ENCODE measurements around the gene SLC11A1. TPM values are rescaled to one million over a fixed set of nuclear protein-coding genes. Genes with fewer than 3 reads are reported as not detected.

SLC11A1 gene
- total and polyA plus RNA-seq, 2 experiments from 2014 or later = 0.60 to 0.74 TPM

DNA sequence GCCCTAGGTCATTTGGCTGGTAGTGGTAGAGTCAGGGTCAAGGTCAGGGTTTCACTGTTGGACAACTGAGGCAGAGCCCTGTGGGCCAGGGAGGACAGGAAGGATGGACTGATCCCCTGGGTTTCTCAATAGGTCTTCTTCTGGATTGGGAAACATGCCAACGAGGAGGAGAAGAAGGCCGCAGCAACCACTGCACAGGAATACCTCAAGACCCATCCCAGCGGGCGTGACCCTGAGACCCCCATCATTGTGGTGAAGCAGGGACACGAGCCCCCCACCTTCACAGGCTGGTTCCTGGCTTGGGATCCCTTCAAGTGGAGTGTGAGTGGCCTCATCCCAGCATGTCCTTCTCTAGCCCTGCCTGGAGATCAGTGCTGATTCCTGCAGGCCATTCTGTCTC lies 54.9 kb downstream of the SLC11A1 start:
- peaks cover 12% of the 10 kb centered on the region for H3K4me1 ChIP-seq (ENCODE audit: insufficient read depth)
- peak overlapping the region; percentile 71 for H3K27ac ChIP-seq
- H4K20me1 ChIP-seq (ENCODE audit: insufficient read depth, poor library complexity, severe bottlenecking) = no peaks in the 10 kb centered on the region
- 95% methylated on average over 5 of the region's 5 CpGs for WGBS (ENCODE audit: low lambda C conversion rate, missing lambda C conversion rate)
- no peak overlapping the region for H3K4me2 ChIP-seq
- no peaks in the 10 kb centered on the region for H3K9me2 ChIP-seq (replicated peaks; ENCODE audit: insufficient read depth)
- no peaks in the 10 kb centered on the region for H3K36me3 ChIP-seq (replicated peaks; ENCODE audit: insufficient read depth, low read depth)
- no peak for DNase-seq (ENCODE audit: low spot score)
- H3K4me3 ChIP-seq = no peak overlapping the region
- H2AFZ ChIP-seq = no peak overlapping the region
- TF ChIP-seq EZH2 (IDR thresholded peaks at IDR 0.05; ENCODE audit: borderline replicate concordance) (no peak), EZH2phosphoT487 (IDR thresholded peaks at IDR 0.05; ENCODE audit: low read depth, severe bottlenecking, unreplicated experiment) (no peak)
- no peaks in the 10 kb centered on the region for H3K27me3 ChIP-seq
- H3K79me2 ChIP-seq = no peaks in the 10 kb centered on the region
- no peaks in the 10 kb centered on the region for H3K9me3 ChIP-seq (ENCODE audit: low read depth)

GRCh38 chr2:218437969-218438368 lies 55.9 kb downstream of the SLC11A1 start:
- Histone ChIP-seq H3K9me2 (replicated peaks; ENCODE audit: insufficient read depth) (no peaks in the 10 kb centered on the region), H2AFZ (no peak overlapping the region), H3K4me1 (ENCODE audit: insufficient read depth) (peaks cover 12% of the 10 kb centered on the region), H3K4me2 (no peak overlapping the region), H3K36me3 (replicated peaks; ENCODE audit: insufficient read depth, low read depth) (no peaks in the 10 kb centered on the region), H4K20me1 (ENCODE audit: insufficient read depth, poor library complexity, severe bottlenecking) (no peaks in the 10 kb centered on the region), H3K4me3 (no peak overlapping the region), H3K79me2 (no peaks in the 10 kb centered on the region), H3K27me3 (no peaks in the 10 kb centered on the region), H3K9me3 (ENCODE audit: low read depth) (no peaks in the 10 kb centered on the region), H3K27ac (peak overlapping the region; percentile 71)
- WGBS (ENCODE audit: low lambda C conversion rate, missing lambda C conversion rate) = 96% methylated on average over 1 of the region's 1 CpG
- TF ChIP-seq, protein P1, sequence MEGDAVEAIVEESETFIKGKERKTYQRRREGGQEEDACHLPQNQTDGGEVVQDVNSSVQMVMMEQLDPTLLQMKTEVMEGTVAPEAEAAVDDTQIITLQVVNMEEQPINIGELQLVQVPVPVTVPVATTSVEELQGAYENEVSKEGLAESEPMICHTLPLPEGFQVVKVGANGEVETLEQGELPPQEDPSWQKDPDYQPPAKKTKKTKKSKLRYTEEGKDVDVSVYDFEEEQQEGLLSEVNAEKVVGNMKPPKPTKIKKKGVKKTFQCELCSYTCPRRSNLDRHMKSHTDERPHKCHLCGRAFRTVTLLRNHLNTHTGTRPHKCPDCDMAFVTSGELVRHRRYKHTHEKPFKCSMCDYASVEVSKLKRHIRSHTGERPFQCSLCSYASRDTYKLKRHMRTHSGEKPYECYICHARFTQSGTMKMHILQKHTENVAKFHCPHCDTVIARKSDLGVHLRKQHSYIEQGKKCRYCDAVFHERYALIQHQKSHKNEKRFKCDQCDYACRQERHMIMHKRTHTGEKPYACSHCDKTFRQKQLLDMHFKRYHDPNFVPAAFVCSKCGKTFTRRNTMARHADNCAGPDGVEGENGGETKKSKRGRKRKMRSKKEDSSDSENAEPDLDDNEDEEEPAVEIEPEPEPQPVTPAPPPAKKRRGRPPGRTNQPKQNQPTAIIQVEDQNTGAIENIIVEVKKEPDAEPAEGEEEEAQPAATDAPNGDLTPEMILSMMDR (IDR thresholded peaks at IDR 0.05; ENCODE audit: poor library complexity) = no peak
- TF ChIP-seq EZH2phosphoT487 (IDR thresholded peaks at IDR 0.05; ENCODE audit: low read depth, severe bottlenecking, unreplicated experiment) = no peak
- TF ChIP-seq EZH2 (IDR thresholded peaks at IDR 0.05; ENCODE audit: borderline replicate concordance) = no peak
- DNase-seq (ENCODE audit: low spot score) = no peak

GRCh38 chr2:218438596-218438995 lies 56.5 kb downstream of the SLC11A1 start:
- 59% methylated on average over 4 of the region's 4 CpGs for WGBS (ENCODE audit: low lambda C conversion rate, missing lambda C conversion rate)

GRCh38 chr2:218444692-218445357 lies 62.8 kb downstream of the SLC11A1 start:
- no peaks in the 10 kb centered on the region for H3K9me3 ChIP-seq (ENCODE audit: low read depth)
- no peak overlapping the region for H2AFZ ChIP-seq
- WGBS (ENCODE audit: low lambda C conversion rate, missing lambda C conversion rate) = 85% methylated on average over 7 of the region's 7 CpGs
- H3K4me2 ChIP-seq = peak overlapping the region; percentile 32
- DNase-seq (ENCODE audit: low spot score) = peak; percentile 79
- no peaks in the 10 kb centered on the region for H3K36me3 ChIP-seq (replicated peaks; ENCODE audit: insufficient read depth, low read depth)
- TF ChIP-seq, protein P1 (IDR thresholded peaks at IDR 0.05; ENCODE audit: poor library complexity) = no peak
- TF ChIP-seq EZH2phosphoT487 (IDR thresholded peaks at IDR 0.05; ENCODE audit: low read depth, severe bottlenecking, unreplicated experiment) = no peak
- no peak for TF ChIP-seq EZH2 (IDR thresholded peaks at IDR 0.05; ENCODE audit: borderline replicate concordance)
- H3K4me1 ChIP-seq (ENCODE audit: insufficient read depth) = peaks cover 23% of the 10 kb centered on the region
- H3K9me2 ChIP-seq (replicated peaks; ENCODE audit: insufficient read depth) = no peaks in the 10 kb centered on the region
- no peaks in the 10 kb centered on the region for H4K20me1 ChIP-seq (ENCODE audit: insufficient read depth, poor library complexity, severe bottlenecking)
- no peaks in the 10 kb centered on the region for H3K27me3 ChIP-seq
- H3K27ac ChIP-seq = peak overlapping the region; percentile 83
- H3K79me2 ChIP-seq = no peaks in the 10 kb centered on the region
- no peak overlapping the region for H3K4me3 ChIP-seq

More at GRCh38 chr2:218438596-218438995, 56.5 kb downstream of the SLC11A1 start:
- Histone ChIP-seq H3K36me3 (replicated peaks; ENCODE audit: insufficient read depth, low read depth) (no peaks in the 10 kb centered on the region), H4K20me1 (ENCODE audit: insufficient read depth, poor library complexity, severe bottlenecking) (no peaks in the 10 kb centered on the region), H3K27ac (peak overlapping the region; percentile 71), H3K9me3 (ENCODE audit: low read depth) (no peaks in the 10 kb centered on the region), H2AFZ (no peak overlapping the region), H3K4me2 (no peak overlapping the region), H3K4me3 (no peak overlapping the region), H3K79me2 (no peaks in the 10 kb centered on the region), H3K27me3 (no peaks in the 10 kb centered on the region), H3K9me2 (replicated peaks; ENCODE audit: insufficient read depth) (no peaks in the 10 kb centered on the region), H3K4me1 (ENCODE audit: insufficient read depth) (peaks cover 12% of the 10 kb centered on the region)
- no peak for TF ChIP-seq EZH2 (IDR thresholded peaks at IDR 0.05; ENCODE audit: borderline replicate concordance)
- TF ChIP-seq, protein P1 (IDR thresholded peaks at IDR 0.05; ENCODE audit: poor library complexity) = no peak
- no peak for TF ChIP-seq EZH2phosphoT487 (IDR thresholded peaks at IDR 0.05; ENCODE audit: low read depth, severe bottlenecking, unreplicated experiment)
- DNase-seq (ENCODE audit: low spot score) = peak; percentile 68
